Thoracic aorta (tissue), 2 donors: ENCODE data around the gene WEE2. TPM values are rescaled to one million over a fixed set of nuclear protein-coding genes. Genes with fewer than 3 reads are reported as not detected.

Source experiments
- ATAC-seq: fragments of 150-250 bp; one replicate; pipeline ENCODE4 v1.8.0; 2017; ENCODE audit warnings: low read depth; ENCODE audit not compliant: insufficient number of reproducible peaks, low FRiP score
- DNase-seq: peaks from one replicate; pipeline ENCODE4 v3.0.0-alpha.2; 2020; ENCODE audit warnings: low spot score
- H3K27ac ChIP-seq, 2 donors: fragments of 200-600 bp; sonication (generic); 1 replicate in 1 of 2; 2 replicates in 1 of 2; pipeline ENCODE4 v1.5.1; 2016; ENCODE audit warnings: mild to moderate bottlenecking in 2 of 2, moderate library complexity in 2 of 2
- H3K27me3 ChIP-seq: fragments of 200-600 bp; sonication (generic); replicated peaks from 2 replicates; pipeline ENCODE4 v1.6.0; 2016; ENCODE audit warnings: mild to moderate bottlenecking; ENCODE audit not compliant: insufficient read depth
- H3K36me3 ChIP-seq: fragments of 200-600 bp; sonication (generic); one replicate; pipeline ENCODE4 v1.5.1; 2016
- H3K4me1 ChIP-seq, 2 donors: fragments of 200-600 bp; sonication (generic); 1 replicate in 1 of 2; 2 replicates in 1 of 2; pipeline versions ENCODE4 v1.5.1 to v1.6.0; 2016; ENCODE audit warnings: low read depth in 2 of 2, mild to moderate bottlenecking in 1 of 2; ENCODE audit not compliant: control insufficient read depth in 1 of 2
- H3K4me3 ChIP-seq: fragments of 200-600 bp; sonication (generic); 2 replicates; pipeline ENCODE4 v1.5.1; 2016; ENCODE audit warnings: mild to moderate bottlenecking
- H3K9me3 ChIP-seq: fragments of 200-600 bp; sonication (generic); 2 replicates; pipeline ENCODE4 v1.5.1; 2016
- CTCF ChIP-seq: fragments of 200-600 bp; sonication (generic); IDR thresholded peaks from one replicate; pipeline ENCODE4 v1.5.1; 2019; ENCODE audit warnings: antibody characterized with exemption
- total RNA-seq, 2 donors: library from RNA; depleted of rRNA; stranded (reverse); fragments of >200 nt; gene quantifications; one replicate each; pipeline versions ENCODE4 v1.1.0 to v1.2.3, GENCODE V29; 2016

Gene WEE2
- total RNA-seq, 2 donors from 2014 or later: not detected

- Histone ChIP-seq H3K36me3 (no peaks in the 10 kb centered on the region), H3K27me3 (no peaks in the 10 kb centered on the region), H3K9me3 (no peaks in the 10 kb centered on the region), H3K27ac (no peak overlapping the region), H3K4me1 (no peaks in the 10 kb centered on the region), H3K4me3 (no peak overlapping the region)
- ATAC-seq (no peak), DNase-seq (no peak)
- no peak for TF ChIP-seq CTCF
Observed at GRCh38 chr7:141722529-141722928, 14.4 kb downstream of the WEE2 start.

- ATAC-seq (no peak), DNase-seq (no peak)
- no peaks in the 10 kb centered on the region for H3K27me3 ChIP-seq
- H3K36me3 ChIP-seq: no peaks in the 10 kb centered on the region
- no peaks in the 10 kb centered on the region for H3K4me1 ChIP-seq
- no peak overlapping the region for H3K4me3 ChIP-seq
- no peak overlapping the region for H3K27ac ChIP-seq
- no peak for TF ChIP-seq CTCF
- H3K9me3 ChIP-seq: no peaks in the 10 kb centered on the region
Observed at GRCh38 chr7:141729020-141729419, 20.9 kb downstream of the WEE2 start.

GRCh38 chr7:141731476-141732149, 23.5 kb downstream of the WEE2 start:
- Histone ChIP-seq H3K4me1 (no peaks in the 10 kb centered on the region), H3K27ac (no peak overlapping the region), H3K9me3 (no peaks in the 10 kb centered on the region), H3K36me3 (no peaks in the 10 kb centered on the region), H3K4me3 (no peak overlapping the region), H3K27me3 (no peaks in the 10 kb centered on the region)
- no peak for ATAC-seq
- no peak for DNase-seq
- no peak for TF ChIP-seq CTCF

GRCh38 chr7:141737118-141737835, 29.1 kb downstream of the WEE2 start:
- Histone ChIP-seq H3K27me3 (no peaks in the 10 kb centered on the region), H3K36me3 (peaks cover 6% of the 10 kb centered on the region), H3K4me1 (peaks cover 5 to 18% of the 10 kb centered on the region in 2 donors), H3K4me3 (peak overlapping the region; percentile 74), H3K27ac (peak overlapping the region; percentile 64 to 76), H3K9me3 (no peaks in the 10 kb centered on the region)
- no peak for TF ChIP-seq CTCF
- ATAC-seq: no peak
- DNase-seq: no peak

- Histone ChIP-seq H3K36me3 (peaks cover 12% of the 10 kb centered on the region), H3K27me3 (no peaks in the 10 kb centered on the region), H3K4me3 (peak within 1 kb of the TSS; percentile 74), H3K9me3 (no peaks in the 10 kb centered on the region), H3K27ac (peak within 1 kb of the TSS; percentile 64 to 76), H3K4me1 (peaks cover 5 to 18% of the 10 kb centered on the region in 2 donors)
- ATAC-seq: peak; percentile 96
- DNase-seq: peak; percentile 56
- peak; percentile 77 for TF ChIP-seq CTCF
Observed at GRCh38 chr7:141737836-141738591, 29.9 kb downstream of the WEE2 start, which contains the start of gene SSBP1. Gene SSBP1, plus strand, starts transcription at chr7:141738358. Its CDS starts 809 bp downstream, at chr7:141739167.
